H9 (cell line): ENCODE measurements around the gene KCNS3. TPM values are rescaled to one million over a fixed set of nuclear protein-coding genes. Genes with fewer than 3 reads are reported as not detected.
"Not testable (repeated sequence)": the region's sequence is repeated elsewhere in the genome, so short reads cannot be mapped to it uniquely, and the experiment has no call there.

Experiments
- DNase-seq: peaks from one replicate; pipeline ENCODE4 v3.0.0-alpha.2; 2017
- H2AFZ ChIP-seq: one replicate; pipeline ENCODE4 v1.6.1; 2013; ENCODE audit warnings: mild to moderate bottlenecking, low read length, control low read depth, moderate library complexity
- H2AK5ac ChIP-seq: 2 replicates; pipeline ENCODE4 v1.6.1; 2013; ENCODE audit warnings: low read length, control low read depth, mixed read lengths; ENCODE audit not compliant: insufficient read length
- H2BK120ac ChIP-seq: one replicate; pipeline ENCODE4 v1.6.1; 2013; ENCODE audit warnings: low read depth, mild to moderate bottlenecking, low read length, control low read depth, inconsistent platforms; ENCODE audit not compliant: poor library complexity, severe bottlenecking
- H2BK12ac ChIP-seq: 2 replicates; pipeline ENCODE4 v1.6.1; 2013; ENCODE audit warnings: low read length, control low read depth, mixed read lengths, low read depth; ENCODE audit not compliant: insufficient read length
- H2BK15ac ChIP-seq: 2 replicates; pipeline ENCODE4 v1.6.1; 2013; ENCODE audit warnings: low read depth, low read length, control low read depth
- H2BK20ac ChIP-seq: one replicate; pipeline ENCODE4 v1.6.1; 2013; ENCODE audit warnings: low read depth, mild to moderate bottlenecking, low read length, control low read depth, inconsistent platforms; ENCODE audit not compliant: poor library complexity, severe bottlenecking
- H2BK5ac ChIP-seq: 2 replicates; pipeline ENCODE4 v1.6.1; 2013; ENCODE audit warnings: low read length, control low read depth, mixed read lengths; ENCODE audit not compliant: insufficient read length
- H3K14ac ChIP-seq: 2 replicates; pipeline ENCODE4 v1.6.1; 2013; ENCODE audit warnings: low read length, control low read depth; ENCODE audit not compliant: insufficient read depth
- H3K18ac ChIP-seq: 2 replicates; pipeline ENCODE4 v1.6.1; 2013; ENCODE audit warnings: low read depth, mild to moderate bottlenecking, mixed read lengths, low read length, control low read depth; ENCODE audit not compliant: insufficient read length
- H3K23ac ChIP-seq: 2 replicates; pipeline ENCODE4 v1.6.1; 2013; ENCODE audit warnings: low read length, control low read depth, mixed read lengths, low read depth; ENCODE audit not compliant: insufficient read length
- H3K23me2 ChIP-seq: 2 replicates; pipeline ENCODE4 v1.6.1; 2013; ENCODE audit warnings: low read depth, mild to moderate bottlenecking, mixed read lengths, low read length, control low read depth; ENCODE audit not compliant: insufficient read length, poor library complexity, severe bottlenecking
- H3K27ac ChIP-seq: 2 replicates; pipeline ENCODE4 v1.5.1; 2013; ENCODE audit warnings: low read length, control low read depth, mixed read lengths, low read depth; ENCODE audit not compliant: insufficient read length
- H3K27me3 ChIP-seq: 2 replicates; pipeline ENCODE4 v1.6.1; 2013; ENCODE audit warnings: low read length, control low read depth, inconsistent platforms; ENCODE audit not compliant: insufficient read depth
- H3K4ac ChIP-seq: 2 replicates; pipeline ENCODE4 v1.6.1; 2013; ENCODE audit warnings: low read depth, mild to moderate bottlenecking, control low read depth, inconsistent platforms, low read length, moderate library complexity
- H3K4me1 ChIP-seq: 2 replicates; pipeline ENCODE4 v1.6.1; 2013; ENCODE audit warnings: low read length, control low read depth, inconsistent platforms; ENCODE audit not compliant: insufficient read depth
- H3K4me2 ChIP-seq: 2 replicates; pipeline ENCODE4 v1.6.1; 2013; ENCODE audit warnings: low read length, control low read depth, mixed read lengths; ENCODE audit not compliant: insufficient read length, insufficient read depth
- H3K56ac ChIP-seq: 2 replicates; pipeline ENCODE4 v1.6.1; 2013; ENCODE audit warnings: low read depth, mild to moderate bottlenecking, mixed read lengths, low read length, control low read depth; ENCODE audit not compliant: insufficient read length
- H3K79me1 ChIP-seq: 2 replicates; pipeline ENCODE4 v1.6.1; 2013; ENCODE audit warnings: low read depth, mild to moderate bottlenecking, moderate library complexity, low read length, control low read depth, inconsistent platforms; ENCODE audit not compliant: insufficient read depth, poor library complexity, severe bottlenecking
- H3K79me2 ChIP-seq: 2 replicates; pipeline ENCODE4 v1.6.1; 2013; ENCODE audit warnings: low read length, control low read depth, inconsistent platforms; ENCODE audit not compliant: insufficient read depth
- H3K9ac ChIP-seq: 2 replicates; pipeline ENCODE4 v1.6.1; 2013; ENCODE audit warnings: low read length, control low read depth, mixed read lengths; ENCODE audit not compliant: insufficient read length; ENCODE audit errors: extremely low read depth
- H3K9me3 ChIP-seq: one replicate; pipeline ENCODE4 v1.6.1; 2013; ENCODE audit warnings: low read depth, low read length, inconsistent platforms; ENCODE audit not compliant: control insufficient read depth
- H3T11ph ChIP-seq: one replicate; pipeline ENCODE4 v1.6.1; 2013; ENCODE audit warnings: mild to moderate bottlenecking, low read length, control low read depth, inconsistent platforms
- H4K20me1 ChIP-seq: one replicate; pipeline ENCODE4 v1.6.1; 2013; ENCODE audit not compliant: control insufficient read depth, insufficient read length, insufficient read depth
- H4K5ac ChIP-seq: 2 replicates; pipeline ENCODE4 v1.6.1; 2013; ENCODE audit warnings: low read depth, mild to moderate bottlenecking, mixed read lengths, low read length, control low read depth; ENCODE audit not compliant: insufficient read length
- H4K8ac ChIP-seq: replicated peaks from 2 replicates; pipeline ENCODE4 v1.6.1; 2013; ENCODE audit warnings: low read length, control low read depth, mixed read lengths, low read depth; ENCODE audit not compliant: insufficient read length
- H4K91ac ChIP-seq: 2 replicates; pipeline ENCODE4 v1.6.1; 2013; ENCODE audit warnings: low read depth, mild to moderate bottlenecking, moderate library complexity, mixed read lengths, low read length, control low read depth; ENCODE audit not compliant: insufficient read length
- H3K27ac Mint-ChIP-seq, 3 experiments: 2 replicates in 2 of 3; 3 replicates in 1 of 3; pipeline ENCODE4 v1.8.0; 2020 to 2021; ENCODE audit warnings: mixed read lengths in 3 of 3, mild to moderate bottlenecking in 1 of 3, moderate library complexity in 1 of 3
- H3K27me3 Mint-ChIP-seq: 2 replicates; pipeline ENCODE4 v1.8.0; 2021; ENCODE audit warnings: low read depth, mild to moderate bottlenecking, moderate library complexity, mixed read lengths
- H3K36me3 Mint-ChIP-seq, 3 experiments: 2 replicates in 2 of 3; 3 replicates in 1 of 3; pipeline ENCODE4 v1.8.0; 2020 to 2021; ENCODE audit warnings: low read depth in 3 of 3, mixed read lengths in 3 of 3; ENCODE audit not compliant: insufficient read depth in 1 of 3
- H3K4me1 Mint-ChIP-seq, 2 experiments: 2 replicates each; pipeline ENCODE4 v1.8.0; 2020; ENCODE audit warnings: mixed read lengths in 2 of 2
- H3K4me3 Mint-ChIP-seq, 2 experiments: 2 replicates in 1 of 2; 3 replicates in 1 of 2; pipeline ENCODE4 v1.8.0; 2020 to 2021; ENCODE audit warnings: mild to moderate bottlenecking in 2 of 2, mixed read lengths in 2 of 2, moderate library complexity in 1 of 2
- H3K9me3 Mint-ChIP-seq, 2 experiments: 2 replicates in 1 of 2; 3 replicates in 1 of 2; pipeline ENCODE4 v1.8.0; 2020; ENCODE audit warnings: mild to moderate bottlenecking in 2 of 2, mixed read lengths in 2 of 2, moderate library complexity in 1 of 2
- CTCF ChIP-seq: fragments of 200-600 bp; sonication (generic); conservative IDR thresholded peaks from 3 replicates; pipeline ENCODE4 v1.8.0; 2021; ENCODE audit warnings: antibody characterized with exemption, mild to moderate bottlenecking
- WGBS: extraction: QIAGEN DNeasy Blood & Tissue Kit; methylation state at CpG from one replicate; pipeline ENCODE4 v1.1.7; 2013; ENCODE audit warnings: missing lambda C conversion rate, low lambda C conversion rate, mixed read lengths; ENCODE audit not compliant: insufficient read length; ENCODE audit errors: extremely low coverage; 5-methylcytosine and 5-hydroxymethylcytosine counted together
- total RNA-seq: library from RNA; stranded (reverse); gene quantifications from 2 replicates; pipeline ENCODE4 v1.2.1, GENCODE V29; 2021

Gene KCNS3
- total RNA-seq, 1 experiment from 2014 or later, result 8.0 TPM

- no peak for TF ChIP-seq CTCF
- WGBS, result no CpG with 5 or more reads among the region's 2 CpGs
- Histone ChIP-seq H3K23ac (no peak overlapping the region), H2AFZ (no peak overlapping the region), H3K9me3 (no peaks in the 10 kb centered on the region), H4K5ac (no peak overlapping the region), H3K79me2 (no peaks in the 10 kb centered on the region), H2BK5ac (no peak overlapping the region), H4K91ac (no peak overlapping the region), H3K18ac (no peak overlapping the region), H3K79me1 (no peaks in the 10 kb centered on the region), H2BK20ac (no peak overlapping the region), H3K9ac (no peak overlapping the region), H3T11ph (no peak overlapping the region), H3K4me1 (no peaks in the 10 kb centered on the region), H2BK15ac (no peak overlapping the region), H3K14ac (no peak overlapping the region), H3K23me2 (no peaks in the 10 kb centered on the region), H3K4me2 (no peak overlapping the region), H3K56ac (no peak overlapping the region), H3K27me3 (no peaks in the 10 kb centered on the region), H4K20me1 (no peaks in the 10 kb centered on the region), H3K4ac (no peak overlapping the region), H3K27ac (no peak overlapping the region), H4K8ac (no peak overlapping the region), H2BK120ac (no peak overlapping the region), H2BK12ac (no peak overlapping the region), H2AK5ac (no peak overlapping the region)
- no peak overlapping the region; a peak in 1 of 5 replicates for H3K4me3 Mint-ChIP-seq
- H3K36me3 Mint-ChIP-seq, result no peaks in the 10 kb centered on the region
- H3K27ac Mint-ChIP-seq, result peak overlapping the region in 1 of 3 experiments; percentile 60; a peak in 2 of 7 replicates
- no peak for DNase-seq
- no peaks in the 10 kb centered on the region; the same call in 1 of the 2 replicates for H3K27me3 Mint-ChIP-seq
- H3K4me1 Mint-ChIP-seq, result peaks cover 8 to 13% of the 10 kb centered on the region in 2 experiments
- H3K9me3 Mint-ChIP-seq, result no peaks in the 10 kb centered on the region; a peak in 1 of 5 replicates
Measured at GRCh38 chr2:17962876-17963275, 84.4 kb downstream of the KCNS3 start.

GRCh38 chr2:17963571-17963970, 85.1 kb downstream of the KCNS3 start:
- not testable (repeated sequence) for H3K4me2 ChIP-seq, H2BK5ac ChIP-seq, H3K9me3 ChIP-seq, H3K9ac ChIP-seq, H4K5ac ChIP-seq, H3K23me2 ChIP-seq, H3K4me3 Mint-ChIP-seq, H3K18ac ChIP-seq, H3K56ac ChIP-seq, H2BK12ac ChIP-seq, H4K91ac ChIP-seq, DNase-seq, H3K9me3 Mint-ChIP-seq, H4K8ac ChIP-seq, H2BK15ac ChIP-seq, H3K79me2 ChIP-seq, H2BK120ac ChIP-seq, H3K27ac ChIP-seq, H3K14ac ChIP-seq, H2AFZ ChIP-seq, H4K20me1 ChIP-seq, H3K27ac Mint-ChIP-seq, H2BK20ac ChIP-seq, H3K27me3 Mint-ChIP-seq, H3K4me1 ChIP-seq, H3T11ph ChIP-seq, H3K27me3 ChIP-seq, H3K79me1 ChIP-seq, H2AK5ac ChIP-seq, H3K23ac ChIP-seq, H3K4ac ChIP-seq, H3K36me3 Mint-ChIP-seq
- H3K4me1 Mint-ChIP-seq, result peaks cover 8 to 12% of the 10 kb centered on the region in 2 experiments
- WGBS, result no CpG with 5 or more reads among the region's 16 CpGs
